WTC11 (cell line): ENCODE data around the gene CXCR5. TPM values are rescaled to one million over a fixed set of nuclear protein-coding genes. Genes with fewer than 3 reads are reported as not detected.

Experiments
- ATAC-seq: fragments of 200-7000 bp; cut with Tn5 transposase; 2 replicates; pipeline ENCODE4 v1.10.0; 2021; ENCODE audit warnings: mild to moderate bottlenecking, moderate library complexity
- CTCF ChIA-PET: fragments of 300-600 bp; sonication (Branson Sonifier 250); formaldehyde crosslinking; loops from one replicate; lab custom pipeline; 2021; ENCODE audit warnings: antibody characterized with exemption; lab: Charles Lee
- POLR2A ChIA-PET: fragments of 350-600 bp; sonication (Branson Sonifier 250); formaldehyde crosslinking; loops from one replicate; lab custom pipeline; 2021; ENCODE audit warnings: antibody characterized with exemption; lab: Charles Lee
- DNase-seq: peaks from one replicate; pipeline ENCODE4 v3.0.0; 2021; ENCODE audit warnings: low spot score
- H3K27ac Mint-ChIP-seq: 2 replicates; pipeline ENCODE4 v1.8.0; 2021; ENCODE audit warnings: mixed read lengths
- H3K27me3 Mint-ChIP-seq: 2 replicates; pipeline ENCODE4 v1.8.0; 2021; ENCODE audit warnings: low read depth, mild to moderate bottlenecking, moderate library complexity, mixed read lengths
- H3K36me3 Mint-ChIP-seq: 2 replicates; pipeline ENCODE4 v1.8.0; 2021; ENCODE audit warnings: mixed read lengths
- H3K4me1 Mint-ChIP-seq: 2 replicates; pipeline ENCODE4 v1.8.0; 2022; ENCODE audit warnings: mixed read lengths
- H3K4me3 Mint-ChIP-seq: 2 replicates; pipeline ENCODE4 v1.8.0; 2021; ENCODE audit warnings: mild to moderate bottlenecking, moderate library complexity, mixed read lengths
- H3K9me3 Mint-ChIP-seq: 2 replicates; pipeline ENCODE4 v1.8.0; 2021; ENCODE audit warnings: mixed read lengths
- ARID4B ChIP-seq: sonication (generic); formaldehyde crosslinking; IDR thresholded peaks from 2 replicates; pipeline ENCODE4 v1.8.0; 2023; ENCODE audit warnings: missing genetic modification reagents, mild to moderate bottlenecking, borderline replicate concordance
- ATF6 ChIP-seq: sonication (generic); formaldehyde crosslinking; IDR thresholded peaks from 2 replicates; pipeline ENCODE4 v1.8.1; 2023; ENCODE audit warnings: mild to moderate bottlenecking, missing genetic modification reagents
- CBFB ChIP-seq: sonication (generic); formaldehyde crosslinking; IDR thresholded peaks from 2 replicates; pipeline ENCODE4 v1.8.1; 2022; ENCODE audit warnings: mild to moderate bottlenecking, low read depth, missing genetic modification reagents
- CREM ChIP-seq: sonication (generic); formaldehyde crosslinking; IDR thresholded peaks from 2 replicates; pipeline ENCODE4 v1.8.1; 2022; ENCODE audit warnings: mild to moderate bottlenecking, missing genetic modification reagents, moderate library complexity
- E2F1 ChIP-seq: sonication (generic); formaldehyde crosslinking; IDR thresholded peaks from 2 replicates; pipeline ENCODE4 v1.8.0; 2022; ENCODE audit warnings: mild to moderate bottlenecking, missing genetic modification reagents
- E2F4 ChIP-seq: sonication (generic); formaldehyde crosslinking; IDR thresholded peaks from 2 replicates; pipeline ENCODE4 v1.8.1; 2022; ENCODE audit warnings: low read depth, mild to moderate bottlenecking, moderate library complexity, missing genetic modification reagents, borderline replicate concordance
- ESRRA ChIP-seq: sonication (generic); formaldehyde crosslinking; IDR thresholded peaks from 2 replicates; pipeline ENCODE4 v1.8.1; 2022; ENCODE audit warnings: mild to moderate bottlenecking, missing genetic modification reagents, borderline replicate concordance
- ETV6 ChIP-seq: sonication (generic); formaldehyde crosslinking; IDR thresholded peaks from 2 replicates; pipeline ENCODE4 v1.8.1; 2022; ENCODE audit warnings: mild to moderate bottlenecking, missing genetic modification reagents
- HMGXB4 ChIP-seq: sonication (generic); formaldehyde crosslinking; IDR thresholded peaks from 2 replicates; pipeline ENCODE4 v1.8.1; 2023; ENCODE audit warnings: mild to moderate bottlenecking, moderate library complexity, missing genetic modification reagents
- KAT7 ChIP-seq: sonication (generic); formaldehyde crosslinking; IDR thresholded peaks from 2 replicates; pipeline ENCODE4 v1.8.1; 2023; ENCODE audit warnings: missing genetic modification reagents, mild to moderate bottlenecking, borderline replicate concordance
- MXD4 ChIP-seq: fragments of 250-450 bp; sonication (Bioruptor Pico); IDR thresholded peaks from 2 replicates; pipeline ENCODE4 v1.8.0; 2021; ENCODE audit warnings: mild to moderate bottlenecking, moderate library complexity, borderline replicate concordance
- NR2C2 ChIP-seq: sonication (generic); formaldehyde crosslinking; IDR thresholded peaks from 2 replicates; pipeline ENCODE4 v1.8.0; 2022; ENCODE audit warnings: mild to moderate bottlenecking, missing genetic modification reagents
- SMAD3 ChIP-seq: sonication (generic); formaldehyde crosslinking; IDR thresholded peaks from 2 replicates; pipeline ENCODE4 v1.8.0; 2022; ENCODE audit warnings: missing genetic modification reagents, mild to moderate bottlenecking, borderline replicate concordance
- total RNA-seq: library from RNA; stranded (reverse); gene quantifications from 3 replicates; pipeline ENCODE4 v1.2.3, GENCODE V29; 2021

CXCR5 gene
- total RNA-seq, 1 experiment from 2014 or later, result 0.07 TPM

GRCh38 chr11:118923721-118924587 is 40.3 kb downstream of the CXCR5 start (continued):
- TF ChIP-seq CBFB (CRISPR knock-in tag) (no peak), ATF6 (no peak), ESRRA (CRISPR knock-in tag) (no peak)

- peak; percentile 71 for DNase-seq
- H3K27me3 Mint-ChIP-seq, result peaks cover 13% of the 10 kb centered on the region
- ChIA-PET CTCF (interaction anchor here (0.6 to 1.4 kb wide), 9 partner anchors 8 to 281 kb away, joined by 3 to 12 read pairs (median 4); partner anchors contain the start of genes CBL and DDX6), POLR2A (interaction anchor here (1.0 kb wide), 2 partner anchors 8 to 132 kb away, joined by 5 read pairs; no protein-coding TSS in a partner anchor)
- no peak overlapping the region for H3K27ac Mint-ChIP-seq
- peak overlapping the region; percentile 84 for H3K4me3 Mint-ChIP-seq
- H3K4me1 Mint-ChIP-seq, result peaks cover 61% of the 10 kb centered on the region
- no peaks in the 10 kb centered on the region for H3K9me3 Mint-ChIP-seq
- ATAC-seq, result peak; percentile 11
- no peaks in the 10 kb centered on the region for H3K36me3 Mint-ChIP-seq
- TF ChIP-seq ARID4B (CRISPR knock-in tag), result peak; percentile 63; the same call in 1 of the 2 replicates
- TF ChIP-seq ETV6 (CRISPR knock-in tag), result peak; percentile 75; the same call in 1 of the 2 replicates
- no peak for TF ChIP-seq MXD4
- peak; percentile 67 for TF ChIP-seq HMGXB4 (CRISPR knock-in tag)
- TF ChIP-seq KAT7 (CRISPR knock-in tag), result 0 out of 2 replicates have a peak, but pooled peaks have one; percentile 17
- no peak for TF ChIP-seq E2F4 (CRISPR knock-in tag)
- no peak for TF ChIP-seq E2F1
- TF ChIP-seq CREM (CRISPR knock-in tag), result no peak
- no peak for TF ChIP-seq NR2C2 (CRISPR knock-in tag)
- TF ChIP-seq SMAD3 (CRISPR knock-in tag), result no peak
These were observed 41.2 kb downstream of the CXCR5 start for GRCh38 chr11:118924591-118925585.
